GM12891 (cell line): ENCODE results near the gene UQCC3.

Experiments
- POLR2A ChIP-seq: IDR thresholded peaks from 2 replicates; pipeline ENCODE4 v1.6.1; 2011; ENCODE audit warnings: low read depth, low read length, control low read depth
- POLR2AphosphoS5 ChIP-seq: IDR thresholded peaks from 2 replicates; pipeline ENCODE4 v1.6.1; 2011; ENCODE audit warnings: low read depth, low read length, control low read depth
- SPI1 ChIP-seq: IDR thresholded peaks from 2 replicates; pipeline ENCODE4 v1.6.1; 2011; ENCODE audit warnings: low read depth, low read length, control low read depth
- TAF1 ChIP-seq: IDR thresholded peaks from 2 replicates; pipeline ENCODE4 v1.6.1; 2011; ENCODE audit warnings: low read depth, low read length, control low read depth

DNA sequence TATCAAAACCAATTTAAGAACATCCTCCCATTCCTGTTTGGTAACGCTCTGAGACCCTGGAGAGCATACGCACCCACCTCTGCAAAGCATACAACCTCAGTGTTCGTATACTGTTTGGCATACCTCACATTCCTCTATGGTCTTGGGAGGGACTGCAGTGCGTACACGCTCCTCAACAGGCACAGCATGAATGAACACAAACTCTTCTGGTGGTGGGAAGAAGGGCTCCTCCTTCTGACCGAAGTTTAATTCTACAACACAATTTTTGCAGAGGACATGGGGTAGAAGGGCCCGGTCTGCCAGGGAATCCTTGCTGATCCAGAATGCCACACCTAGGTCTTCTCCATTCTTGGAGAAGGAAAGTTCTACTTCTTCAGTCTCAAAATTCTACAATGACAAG is 50.5 kb downstream of the UQCC3 start:
- no peak for TF ChIP-seq POLR2AphosphoS5
- no peak for TF ChIP-seq POLR2A
- TF ChIP-seq SPI1: no peak
- no peak for TF ChIP-seq TAF1
